ENCODE results near the gene ZNF407. TPM values are rescaled to one million over a fixed set of nuclear protein-coding genes. Genes with fewer than 3 reads are reported as not detected.

Gene ZNF407
- polyA plus RNA-seq, 1 experiment: 5.8 TPM

GRCh38 chr18:75108579-75109318 is 511.1 kb downstream of the ZNF407 start:
- TF ChIP-seq CTCF (IDR thresholded peaks at IDR 0.05; ENCODE audit: low read depth, low read length): no peak
- Histone ChIP-seq H3K4me3 (ENCODE audit: low read depth, low read length) (no peak overlapping the region), H3K27me3 (ENCODE audit: control insufficient read depth, insufficient read depth, low read length) (peaks cover 21% of the 10 kb centered on the region), H3K9me3 (ENCODE audit: control insufficient read depth, insufficient read depth, low read length) (no peaks in the 10 kb centered on the region; the same call in 1 of the 2 replicates), H3K27ac (ENCODE audit: low read depth, low read length) (no peak overlapping the region)
- no peak for DNase-seq (ENCODE audit: low read depth, low spot score)
- ChIA-PET CTCF (no interaction called here), POLR2A (no interaction called here)

- Histone ChIP-seq H3K27me3 (ENCODE audit: control insufficient read depth, insufficient read depth, low read length) (peaks cover 21% of the 10 kb centered on the region), H3K9me3 (ENCODE audit: control insufficient read depth, insufficient read depth, low read length) (no peaks in the 10 kb centered on the region; the same call in 1 of the 2 replicates), H3K4me3 (ENCODE audit: low read depth, low read length) (no peak overlapping the region), H3K27ac (ENCODE audit: low read depth, low read length) (no peak overlapping the region)
- ChIA-PET POLR2A (no interaction called here), CTCF (no interaction called here)
- no peak for TF ChIP-seq CTCF (IDR thresholded peaks at IDR 0.05; ENCODE audit: low read depth, low read length)
- no peak for DNase-seq (ENCODE audit: low read depth, low spot score)
Measured at GRCh38 chr18:75109319-75109691, 511.6 kb downstream of the ZNF407 start.

- POLR2A ChIA-PET: no interaction called here
- CTCF ChIA-PET: no interaction called here
- Histone ChIP-seq H3K27me3 (ENCODE audit: control insufficient read depth, insufficient read depth, low read length) (peaks cover 23% of the 10 kb centered on the region), H3K27ac (ENCODE audit: low read depth, low read length) (no peak overlapping the region), H3K9me3 (ENCODE audit: control insufficient read depth, insufficient read depth, low read length) (no peaks in the 10 kb centered on the region; the same call in 1 of the 2 replicates), H3K4me3 (ENCODE audit: low read depth, low read length) (no peak overlapping the region)
- no peak for TF ChIP-seq CTCF (IDR thresholded peaks at IDR 0.05; ENCODE audit: low read depth, low read length)
- no peak for DNase-seq (ENCODE audit: low read depth, low spot score)
Measured at GRCh38 chr18:75109819-75110218, 512.1 kb downstream of the ZNF407 start.

GRCh38 chr18:75110311-75110710 is 512.6 kb downstream of the ZNF407 start:
- CTCF ChIA-PET: no interaction called here
- Histone ChIP-seq H3K9me3 (ENCODE audit: control insufficient read depth, insufficient read depth, low read length) (no peaks in the 10 kb centered on the region; the same call in 1 of the 2 replicates), H3K27me3 (ENCODE audit: control insufficient read depth, insufficient read depth, low read length) (peaks cover 23% of the 10 kb centered on the region), H3K27ac (ENCODE audit: low read depth, low read length) (no peak overlapping the region), H3K4me3 (ENCODE audit: low read depth, low read length) (no peak overlapping the region)
- POLR2A ChIA-PET: no interaction called here
- TF ChIP-seq CTCF (IDR thresholded peaks at IDR 0.05; ENCODE audit: low read depth, low read length): no peak
- DNase-seq (ENCODE audit: low read depth, low spot score): no peak

- no peak for TF ChIP-seq CTCF (IDR thresholded peaks at IDR 0.05; ENCODE audit: low read depth, low read length)
- H3K9me3 ChIP-seq (ENCODE audit: control insufficient read depth, insufficient read depth, low read length): no peaks in the 10 kb centered on the region; the same call in 1 of the 2 replicates
- no peak overlapping the region for H3K27ac ChIP-seq (ENCODE audit: low read depth, low read length)
- no peak overlapping the region for H3K4me3 ChIP-seq (ENCODE audit: low read depth, low read length)
- DNase-seq (ENCODE audit: low read depth, low spot score): no peak
- CTCF ChIA-PET: no interaction called here
- H3K27me3 ChIP-seq (ENCODE audit: control insufficient read depth, insufficient read depth, low read length): peaks cover 25% of the 10 kb centered on the region
- POLR2A ChIA-PET: no interaction called here
Measured at GRCh38 chr18:75110846-75111415, 513.3 kb downstream of the ZNF407 start.
